ENCODE data around the gene PRDM5.
"Not testable (repeated sequence)": the region's sequence is repeated elsewhere in the genome, so short reads cannot be mapped to it uniquely, and the experiment has no call there.

The PRDM5 gene

GRCh38 chr4:120659616-120660170 is 262.8 kb downstream of the PRDM5 start:
- DNase-seq (ENCODE audit: low read depth in 2 of 3, low spot score in 2 of 3): no peak

- DNase-seq (ENCODE audit: low read depth in 2 of 3, low spot score in 2 of 3): no peak
Measured at GRCh38 chr4:120658772-120659171, 263.8 kb downstream of the PRDM5 start.

- DNase-seq (ENCODE audit: low read depth in 2 of 3, low spot score in 2 of 3): no peak
Measured at GRCh38 chr4:120653804-120654573, 268.5 kb downstream of the PRDM5 start.

GRCh38 chr4:120648336-120648735 is 274.2 kb downstream of the PRDM5 start:
- not testable (repeated sequence) for DNase-seq (ENCODE audit: low read depth in 2 of 3, low spot score in 2 of 3)
